VCaP (cell line): ENCODE measurements around the gene FAR2.

ENCODE experiments used
- H3K27ac ChIP-seq: fragments of 450-650 bp; 2 replicates; pipeline ENCODE4 v1.5.1; 2017
- TF ChIP-seq, protein P1 (sequence below): fragments of 450-650 bp; conservative IDR thresholded peaks from 2 replicates; pipeline ENCODE4 v1.5.1; 2017; ENCODE audit warnings: mild to moderate bottlenecking, moderate library complexity

The FAR2 gene

GRCh38 chr12:29230800-29231560 lies 81.9 kb downstream of the FAR2 start:
- H3K27ac ChIP-seq, result no peak overlapping the region
- TF ChIP-seq, protein P1, sequence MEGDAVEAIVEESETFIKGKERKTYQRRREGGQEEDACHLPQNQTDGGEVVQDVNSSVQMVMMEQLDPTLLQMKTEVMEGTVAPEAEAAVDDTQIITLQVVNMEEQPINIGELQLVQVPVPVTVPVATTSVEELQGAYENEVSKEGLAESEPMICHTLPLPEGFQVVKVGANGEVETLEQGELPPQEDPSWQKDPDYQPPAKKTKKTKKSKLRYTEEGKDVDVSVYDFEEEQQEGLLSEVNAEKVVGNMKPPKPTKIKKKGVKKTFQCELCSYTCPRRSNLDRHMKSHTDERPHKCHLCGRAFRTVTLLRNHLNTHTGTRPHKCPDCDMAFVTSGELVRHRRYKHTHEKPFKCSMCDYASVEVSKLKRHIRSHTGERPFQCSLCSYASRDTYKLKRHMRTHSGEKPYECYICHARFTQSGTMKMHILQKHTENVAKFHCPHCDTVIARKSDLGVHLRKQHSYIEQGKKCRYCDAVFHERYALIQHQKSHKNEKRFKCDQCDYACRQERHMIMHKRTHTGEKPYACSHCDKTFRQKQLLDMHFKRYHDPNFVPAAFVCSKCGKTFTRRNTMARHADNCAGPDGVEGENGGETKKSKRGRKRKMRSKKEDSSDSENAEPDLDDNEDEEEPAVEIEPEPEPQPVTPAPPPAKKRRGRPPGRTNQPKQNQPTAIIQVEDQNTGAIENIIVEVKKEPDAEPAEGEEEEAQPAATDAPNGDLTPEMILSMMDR, result no peak

- TF ChIP-seq, protein P1, result no peak
- H3K27ac ChIP-seq, result no peak overlapping the region
These were observed 83.0 kb downstream of the FAR2 start for GRCh38 chr12:29232086-29232485.

DNA sequence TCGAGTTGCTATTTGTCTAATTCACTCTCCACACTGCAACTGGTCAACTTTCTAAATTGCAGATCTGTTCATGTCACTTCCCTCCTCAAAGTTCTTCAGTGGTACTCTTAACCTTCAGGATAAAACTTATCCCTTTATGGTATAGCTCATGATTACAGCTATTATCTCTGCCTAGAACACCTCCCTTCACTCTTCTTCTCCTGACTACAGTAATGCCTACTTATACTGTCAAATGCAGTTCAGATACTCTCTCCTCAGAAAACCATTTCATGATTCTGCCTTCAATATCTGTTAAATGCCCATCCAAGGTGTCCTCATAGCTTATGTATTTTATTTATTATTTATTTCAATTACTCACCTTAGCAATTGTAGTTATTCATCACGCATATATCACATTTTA lies 85.5 kb downstream of the FAR2 start:
- no peak overlapping the region for H3K27ac ChIP-seq
- TF ChIP-seq, protein P1, result no peak

- TF ChIP-seq, protein P1, result no peak
- H3K27ac ChIP-seq, result no peak overlapping the region
These were observed 86.0 kb downstream of the FAR2 start for GRCh38 chr12:29234965-29235626.

DNA sequence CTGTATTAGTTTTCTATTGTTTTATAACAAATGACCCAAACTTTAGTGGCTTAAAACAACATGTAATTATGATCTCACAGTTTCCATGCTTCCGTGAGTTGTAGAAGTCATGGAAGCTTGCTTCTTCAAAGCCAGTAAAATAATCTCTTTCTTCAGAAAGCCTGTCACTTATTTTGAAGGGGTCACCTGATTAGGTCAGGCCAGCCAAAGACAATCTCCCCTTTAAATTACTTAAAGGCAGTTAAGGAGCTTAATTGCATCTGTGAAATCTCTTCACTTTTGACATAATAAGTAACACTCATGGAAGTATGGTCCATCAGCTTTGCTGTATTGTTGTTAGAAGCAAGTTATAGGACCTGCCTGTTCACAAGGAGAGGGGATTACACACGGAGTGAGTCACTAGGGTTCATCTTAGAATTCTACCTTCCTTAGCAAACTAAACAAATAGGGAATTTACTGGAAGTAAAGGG lies 89.8 kb downstream of the FAR2 start:
- TF ChIP-seq, protein P1, result no peak
- H3K27ac ChIP-seq, result no peak overlapping the region

- TF ChIP-seq, protein P1, result no peak
- H3K27ac ChIP-seq, result no peak overlapping the region
These were observed 90.3 kb downstream of the FAR2 start for GRCh38 chr12:29239336-29239735.

- TF ChIP-seq, protein P1, result no peak
- H3K27ac ChIP-seq, result no peak overlapping the region
These were observed 91.4 kb downstream of the FAR2 start for GRCh38 chr12:29240441-29240840.
